Muscle layer of colon (tissue), 2 donors: ENCODE measurements around the gene NGEF.

Experiments
- H3K27ac ChIP-seq: one replicate; pipeline ENCODE4 v1.7.0; 2013; ENCODE audit warnings: low read depth, mild to moderate bottlenecking, low read length, moderate library complexity
- H3K27me3 ChIP-seq, 2 donors: one replicate each; pipeline ENCODE4 v1.7.0; 2013; ENCODE audit warnings: low read length in 2 of 2, mild to moderate bottlenecking in 2 of 2; ENCODE audit not compliant: insufficient read depth in 2 of 2, control insufficient read depth in 1 of 2
- H3K36me3 ChIP-seq: one replicate; pipeline ENCODE4 v1.7.0; 2013; ENCODE audit warnings: mild to moderate bottlenecking, low read length; ENCODE audit not compliant: insufficient read depth
- H3K4me1 ChIP-seq: one replicate; pipeline ENCODE4 v1.7.0; 2013; ENCODE audit warnings: mild to moderate bottlenecking, low read length; ENCODE audit not compliant: insufficient read depth
- H3K4me3 ChIP-seq, 2 donors: one replicate each; pipeline ENCODE4 v1.7.0; 2013; ENCODE audit warnings: low read length in 2 of 2, low read depth in 1 of 2, mild to moderate bottlenecking in 1 of 2, moderate library complexity in 1 of 2
- H3K9ac ChIP-seq: one replicate; pipeline ENCODE4 v1.7.0; 2013; ENCODE audit warnings: low read length
- H3K9me3 ChIP-seq: one replicate; pipeline ENCODE4 v1.7.0; 2013; ENCODE audit warnings: mild to moderate bottlenecking, low read length
- donor health status: abdominal sarcoma.
- donor health status: Adenocarcinoma of cecum.

The NGEF gene

GRCh38 chr2:232983669-232984140 lies 29.4 kb downstream of the NGEF start:
- H3K4me3 ChIP-seq: no peak overlapping the region
- H3K4me1 ChIP-seq: no peaks in the 10 kb centered on the region
- H3K9me3 ChIP-seq: no peaks in the 10 kb centered on the region
- H3K27ac ChIP-seq: no peak overlapping the region
- no peak overlapping the region for H3K9ac ChIP-seq
- no peaks in the 10 kb centered on the region for H3K36me3 ChIP-seq
- H3K27me3 ChIP-seq: no peaks in the 10 kb centered on the region

DNA sequence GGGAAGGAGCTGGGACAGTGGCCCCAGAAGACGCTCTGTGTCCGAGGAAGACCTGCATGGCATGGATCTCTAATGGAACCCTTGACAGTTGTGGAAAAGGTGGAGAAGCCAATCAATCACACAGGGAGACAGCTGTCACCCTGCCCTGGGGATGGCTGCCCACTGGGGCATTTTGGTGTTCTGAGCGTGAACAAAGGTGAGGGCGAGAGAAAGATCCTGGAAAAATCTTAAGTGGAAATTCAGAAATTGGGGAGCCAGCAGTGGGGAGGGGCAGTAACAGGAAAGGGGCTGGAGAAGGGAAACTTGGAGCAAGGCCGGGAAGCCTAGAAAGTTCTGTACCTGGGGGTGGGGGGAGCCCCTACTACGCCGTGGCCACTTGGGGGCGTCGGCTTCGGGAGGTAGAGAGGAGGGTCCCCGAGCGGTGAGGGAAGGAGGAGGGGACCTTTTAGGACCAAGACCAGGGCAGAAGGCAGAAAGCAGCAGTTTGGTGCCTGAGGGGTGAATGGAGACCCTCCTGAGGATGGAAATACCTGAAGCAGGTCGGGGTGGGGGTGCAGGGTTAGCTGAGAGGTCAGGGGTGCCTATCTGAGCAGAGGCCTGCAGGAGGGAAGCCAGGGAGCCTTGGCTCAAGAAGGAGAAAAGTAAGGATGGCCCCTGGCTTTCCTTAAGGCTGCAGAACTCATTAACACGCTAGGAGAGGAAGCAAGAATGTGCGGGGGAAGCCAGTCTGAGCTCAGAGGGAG lies 30.0 kb downstream of the NGEF start:
- no peak overlapping the region for H3K9ac ChIP-seq
- H3K4me3 ChIP-seq: no peak overlapping the region
- H3K4me1 ChIP-seq: no peaks in the 10 kb centered on the region
- H3K27me3 ChIP-seq: no peaks in the 10 kb centered on the region
- H3K27ac ChIP-seq: no peak overlapping the region
- H3K36me3 ChIP-seq: no peaks in the 10 kb centered on the region
- no peaks in the 10 kb centered on the region for H3K9me3 ChIP-seq

DNA sequence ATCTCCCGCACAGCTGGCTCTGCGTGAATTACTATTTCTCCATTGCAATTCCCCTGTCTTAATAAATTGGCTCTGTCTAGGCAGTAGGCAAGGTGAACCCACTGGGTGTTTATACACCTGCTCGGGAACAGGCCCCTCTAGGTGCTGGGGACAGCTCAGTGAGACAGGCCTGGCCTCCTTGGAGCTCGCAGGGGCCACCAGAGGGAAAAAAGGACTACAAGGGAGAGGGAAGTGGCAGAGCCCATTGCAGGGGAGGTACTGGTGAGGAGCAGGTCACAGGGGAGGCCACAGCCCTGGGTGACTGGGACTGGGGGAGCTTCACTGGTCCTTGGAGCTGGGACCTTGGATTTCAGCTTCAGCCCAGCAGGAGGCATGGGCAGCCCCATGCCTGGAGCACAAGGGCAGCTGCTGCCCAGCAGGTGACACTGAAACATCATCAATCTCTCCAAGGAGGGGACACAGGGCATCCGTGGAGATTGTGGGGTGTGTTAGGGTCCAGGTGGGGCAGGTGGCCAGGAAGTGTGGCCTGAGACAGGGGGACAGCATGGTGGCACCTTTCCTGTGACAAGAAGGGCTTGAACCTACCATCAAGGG lies 31.2 kb downstream of the NGEF start:
- no peak overlapping the region for H3K27ac ChIP-seq
- no peak overlapping the region for H3K9ac ChIP-seq
- no peak overlapping the region for H3K4me3 ChIP-seq
- no peaks in the 10 kb centered on the region for H3K4me1 ChIP-seq
- H3K36me3 ChIP-seq: no peaks in the 10 kb centered on the region
- no peaks in the 10 kb centered on the region for H3K27me3 ChIP-seq
- H3K9me3 ChIP-seq: no peaks in the 10 kb centered on the region

GRCh38 chr2:232981356-232981755 lies 31.7 kb downstream of the NGEF start:
- no peaks in the 10 kb centered on the region for H3K9me3 ChIP-seq
- no peaks in the 10 kb centered on the region for H3K36me3 ChIP-seq
- no peak overlapping the region for H3K9ac ChIP-seq
- no peaks in the 10 kb centered on the region for H3K4me1 ChIP-seq
- no peak overlapping the region for H3K4me3 ChIP-seq
- no peaks in the 10 kb centered on the region for H3K27me3 ChIP-seq
- H3K27ac ChIP-seq: no peak overlapping the region

DNA sequence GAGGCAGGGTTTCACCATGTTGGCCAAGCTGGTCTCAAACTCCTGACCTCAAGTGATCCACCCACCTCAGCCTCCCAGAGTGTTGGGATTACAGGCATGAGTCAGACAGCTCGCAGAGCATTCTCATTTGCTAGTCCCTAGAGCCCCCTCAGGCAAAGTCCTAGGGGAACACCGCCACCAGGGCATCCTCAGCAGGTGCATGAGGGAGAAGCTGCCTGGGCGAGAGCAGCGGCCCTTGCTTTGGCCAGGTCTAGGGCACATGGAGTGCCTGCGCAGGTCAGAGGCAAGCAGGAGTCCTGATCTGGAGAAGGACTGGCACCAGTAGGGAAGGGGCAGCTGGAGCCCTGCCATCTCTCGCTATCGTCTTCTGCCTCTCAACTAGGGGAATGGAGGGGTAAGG lies 32.4 kb downstream of the NGEF start:
- Histone ChIP-seq H3K9me3 (no peaks in the 10 kb centered on the region), H3K27me3 (no peaks in the 10 kb centered on the region), H3K9ac (no peak overlapping the region), H3K36me3 (no peaks in the 10 kb centered on the region), H3K4me1 (no peaks in the 10 kb centered on the region), H3K27ac (no peak overlapping the region), H3K4me3 (no peak overlapping the region)

GRCh38 chr2:232979871-232980461 lies 33.1 kb downstream of the NGEF start:
- H3K27ac ChIP-seq: no peak overlapping the region

GRCh38 chr2:232977438-232977971 lies 35.6 kb downstream of the NGEF start:
- no peaks in the 10 kb centered on the region for H3K4me1 ChIP-seq
- H3K27ac ChIP-seq: no peak overlapping the region
- no peaks in the 10 kb centered on the region for H3K36me3 ChIP-seq
- H3K4me3 ChIP-seq: no peak overlapping the region
- H3K27me3 ChIP-seq: no peaks in the 10 kb centered on the region
- H3K9me3 ChIP-seq: no peaks in the 10 kb centered on the region
- no peak overlapping the region for H3K9ac ChIP-seq

More at GRCh38 chr2:232979871-232980461, 33.1 kb downstream of the NGEF start:
- Histone ChIP-seq H3K4me3 (no peak overlapping the region), H3K9me3 (no peaks in the 10 kb centered on the region), H3K4me1 (no peaks in the 10 kb centered on the region), H3K9ac (no peak overlapping the region), H3K27me3 (no peaks in the 10 kb centered on the region), H3K36me3 (no peaks in the 10 kb centered on the region)

DNA sequence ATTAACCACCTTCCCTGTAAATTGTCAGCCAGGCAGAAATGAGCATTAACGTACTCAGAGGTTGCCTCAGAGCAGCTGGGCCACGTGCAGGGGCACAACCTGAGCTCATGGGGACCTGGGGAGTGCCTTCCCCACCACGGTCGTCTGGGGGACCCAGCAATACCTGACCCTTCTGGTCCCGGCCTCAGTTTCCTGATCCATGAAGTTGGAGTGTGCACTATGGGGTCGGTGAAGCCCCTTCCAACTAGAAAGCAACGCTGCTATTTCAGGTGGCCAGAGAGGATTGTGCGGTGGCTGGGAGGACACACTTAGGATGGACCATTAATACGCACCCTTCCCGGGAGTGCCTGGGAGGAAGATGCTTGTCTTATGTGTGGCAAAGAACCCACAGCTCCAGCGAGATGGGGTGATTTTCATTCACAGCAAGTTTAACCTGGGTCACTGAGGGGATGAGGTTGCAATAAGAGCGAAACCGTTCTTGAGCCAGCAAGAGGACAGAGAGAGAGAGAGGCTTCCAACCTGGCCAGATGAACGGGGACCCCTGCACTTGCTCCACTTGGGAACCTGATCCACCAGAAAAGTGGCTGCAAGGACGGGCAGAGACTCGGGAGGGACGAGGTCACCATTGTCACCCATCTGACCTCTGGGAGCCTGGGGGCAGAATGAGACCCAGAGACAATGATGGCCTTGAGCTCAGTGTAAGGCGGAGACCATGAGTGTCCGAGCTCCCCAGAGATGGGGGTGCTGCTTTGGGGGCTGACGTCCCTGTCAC lies 36.2 kb downstream of the NGEF start:
- Histone ChIP-seq H3K27ac (no peak overlapping the region), H3K4me1 (no peaks in the 10 kb centered on the region), H3K9ac (no peak overlapping the region), H3K9me3 (no peaks in the 10 kb centered on the region), H3K27me3 (no peaks in the 10 kb centered on the region), H3K4me3 (no peak overlapping the region), H3K36me3 (no peaks in the 10 kb centered on the region)

- no peaks in the 10 kb centered on the region for H3K4me1 ChIP-seq
- no peaks in the 10 kb centered on the region for H3K9me3 ChIP-seq
- no peaks in the 10 kb centered on the region for H3K27me3 ChIP-seq
- no peaks in the 10 kb centered on the region for H3K36me3 ChIP-seq
- H3K9ac ChIP-seq: no peak overlapping the region
- no peak overlapping the region for H3K4me3 ChIP-seq
- no peak overlapping the region for H3K27ac ChIP-seq
Measured at GRCh38 chr2:232976176-232976575, 36.9 kb downstream of the NGEF start.

DNA sequence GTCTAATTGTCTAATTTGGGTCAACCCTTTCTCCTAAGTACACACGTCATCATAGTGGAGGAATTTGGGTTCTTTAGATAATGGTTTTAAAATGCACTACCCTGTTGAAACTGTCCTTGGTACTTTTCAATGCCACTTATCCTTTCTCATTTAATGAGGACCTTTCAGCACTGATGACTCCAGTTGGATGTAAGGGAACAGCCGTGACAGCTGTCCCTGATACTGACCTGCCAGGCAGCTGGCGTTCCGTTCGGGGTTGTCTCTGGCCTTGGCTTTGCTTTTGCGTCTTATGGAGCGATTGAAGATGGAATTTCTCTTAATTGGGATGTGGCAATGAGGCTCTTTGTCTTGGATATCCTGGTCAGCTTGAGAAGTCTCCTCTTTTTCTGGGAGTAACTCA lies 38.7 kb downstream of the NGEF start:
- Histone ChIP-seq H3K36me3 (no peaks in the 10 kb centered on the region), H3K9me3 (no peaks in the 10 kb centered on the region), H3K4me1 (no peaks in the 10 kb centered on the region), H3K4me3 (no peak overlapping the region), H3K9ac (no peak overlapping the region), H3K27ac (no peak overlapping the region), H3K27me3 (no peaks in the 10 kb centered on the region)

GRCh38 chr2:232973796-232974195 lies 39.3 kb downstream of the NGEF start:
- Histone ChIP-seq H3K4me1 (no peaks in the 10 kb centered on the region), H3K27ac (no peak overlapping the region), H3K36me3 (no peaks in the 10 kb centered on the region), H3K9ac (no peak overlapping the region), H3K4me3 (no peak overlapping the region), H3K27me3 (no peaks in the 10 kb centered on the region), H3K9me3 (no peaks in the 10 kb centered on the region)
